Mucosa of stomach (tissue), 1 donor: Measurements from ENCODE around the gene DNAH3.
"Not testable (repeated sequence)": the region's sequence is repeated elsewhere in the genome, so short reads cannot be mapped to it uniquely, and the experiment has no call there.

Experiments used
- H3K27me3 ChIP-seq: one replicate; pipeline ENCODE4 v1.7.0; 2013; ENCODE audit warnings: mild to moderate bottlenecking, low read length; ENCODE audit not compliant: control insufficient read depth, insufficient read depth
- H3K36me3 ChIP-seq: one replicate; pipeline ENCODE4 v1.7.0; 2013; ENCODE audit warnings: low read length; ENCODE audit not compliant: control insufficient read depth, insufficient read depth
- H3K4me1 ChIP-seq: one replicate; pipeline ENCODE4 v1.7.0; 2013; ENCODE audit warnings: mild to moderate bottlenecking, low read length; ENCODE audit not compliant: control insufficient read depth, insufficient read depth
- H3K4me3 ChIP-seq: one replicate; pipeline ENCODE4 v1.7.0; 2013; ENCODE audit warnings: low read length
- H3K9ac ChIP-seq: one replicate; pipeline ENCODE4 v1.7.0; 2013; ENCODE audit warnings: mild to moderate bottlenecking, low read length, moderate library complexity
- H3K9me3 ChIP-seq: one replicate; pipeline ENCODE4 v1.7.0; 2013; ENCODE audit warnings: mild to moderate bottlenecking, low read length, moderate library complexity; ENCODE audit not compliant: control insufficient read depth
- donor health status: Pancreatic carcinoma.

Gene DNAH3

DNA sequence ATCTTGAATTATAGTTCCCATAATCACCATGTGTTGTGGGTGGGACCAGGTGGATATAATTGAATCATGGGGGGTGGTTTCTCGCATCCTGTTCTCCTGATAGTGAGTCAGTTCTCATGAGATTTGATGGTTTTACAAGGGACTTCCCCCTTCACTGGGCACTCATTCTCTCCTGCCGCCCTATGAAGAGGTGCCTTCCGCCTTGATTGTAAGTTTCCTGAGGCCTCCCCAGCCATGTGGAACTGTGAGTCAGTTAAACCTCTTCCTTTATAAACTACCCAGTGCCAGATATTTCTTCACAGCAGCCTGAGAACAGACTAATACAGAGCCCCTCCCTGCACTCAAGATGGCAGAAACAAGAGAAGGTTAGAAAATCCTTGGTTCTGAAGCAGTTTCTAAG is 34.2 kb upstream of the DNAH3 start:
- no peaks in the 10 kb centered on the region for H3K27me3 ChIP-seq
- H3K9ac ChIP-seq = no peak overlapping the region
- no peaks in the 10 kb centered on the region for H3K4me1 ChIP-seq
- H3K9me3 ChIP-seq = no peaks in the 10 kb centered on the region
- H3K4me3 ChIP-seq = no peak overlapping the region
- peaks cover 8% of the 10 kb centered on the region for H3K36me3 ChIP-seq

GRCh38 chr16:21183995-21184394 is 33.3 kb upstream of the DNAH3 start:
- H3K36me3 ChIP-seq = peaks cover 8% of the 10 kb centered on the region

GRCh38 chr16:21179983-21180365 is 29.3 kb upstream of the DNAH3 start:
- Histone ChIP-seq H3K9ac (no peak overlapping the region), H3K4me3 (no peak overlapping the region), H3K27me3 (no peaks in the 10 kb centered on the region), H3K9me3 (no peaks in the 10 kb centered on the region), H3K4me1 (peaks cover 10% of the 10 kb centered on the region), H3K36me3 (peaks cover 8% of the 10 kb centered on the region)

More at GRCh38 chr16:21183995-21184394, 33.3 kb upstream of the DNAH3 start:
- no peaks in the 10 kb centered on the region for H3K4me1 ChIP-seq
- no peaks in the 10 kb centered on the region for H3K27me3 ChIP-seq
- H3K4me3 ChIP-seq = no peak overlapping the region
- no peaks in the 10 kb centered on the region for H3K9me3 ChIP-seq
- H3K9ac ChIP-seq = no peak overlapping the region

GRCh38 chr16:21179126-21179982 is 28.7 kb upstream of the DNAH3 start:
- peaks cover 8% of the 10 kb centered on the region for H3K36me3 ChIP-seq

GRCh38 chr16:21175397-21175796 is 24.8 kb upstream of the DNAH3 start:
- Histone ChIP-seq H3K4me1 (peaks cover 12% of the 10 kb centered on the region), H3K4me3 (no peak overlapping the region), H3K27me3 (no peaks in the 10 kb centered on the region), H3K36me3 (peaks cover 7% of the 10 kb centered on the region), H3K9me3 (no peaks in the 10 kb centered on the region), H3K9ac (no peak overlapping the region)

More at GRCh38 chr16:21179126-21179982, 28.7 kb upstream of the DNAH3 start:
- Histone ChIP-seq H3K4me1 (peaks cover 12% of the 10 kb centered on the region), H3K4me3 (no peak overlapping the region), H3K9me3 (no peaks in the 10 kb centered on the region), H3K27me3 (no peaks in the 10 kb centered on the region), H3K9ac (no peak overlapping the region)

DNA sequence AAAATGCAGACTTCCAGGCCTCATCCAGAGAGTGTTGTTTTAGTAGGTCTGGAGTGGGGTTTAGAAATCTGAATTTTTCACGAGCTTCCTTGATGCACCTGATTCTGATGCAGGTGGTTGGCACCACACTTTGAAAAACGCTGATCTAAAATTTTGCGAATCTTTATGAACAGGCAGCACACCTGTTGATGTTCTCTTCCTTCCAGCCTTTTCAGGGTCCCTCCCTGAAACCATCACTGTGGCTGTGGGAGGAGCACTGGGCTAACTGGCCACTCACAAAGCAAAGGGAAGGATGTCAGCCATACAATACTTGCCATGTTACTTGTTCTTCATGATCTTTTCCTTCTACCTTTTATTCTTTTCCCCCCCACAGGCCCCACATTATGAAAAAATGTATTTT is 22.0 kb upstream of the DNAH3 start:
- Histone ChIP-seq H3K4me3 (no peak overlapping the region), H3K9me3 (no peaks in the 10 kb centered on the region), H3K27me3 (no peaks in the 10 kb centered on the region), H3K9ac (no peak overlapping the region), H3K4me1 (peaks cover 19% of the 10 kb centered on the region), H3K36me3 (peaks cover 7% of the 10 kb centered on the region)

DNA sequence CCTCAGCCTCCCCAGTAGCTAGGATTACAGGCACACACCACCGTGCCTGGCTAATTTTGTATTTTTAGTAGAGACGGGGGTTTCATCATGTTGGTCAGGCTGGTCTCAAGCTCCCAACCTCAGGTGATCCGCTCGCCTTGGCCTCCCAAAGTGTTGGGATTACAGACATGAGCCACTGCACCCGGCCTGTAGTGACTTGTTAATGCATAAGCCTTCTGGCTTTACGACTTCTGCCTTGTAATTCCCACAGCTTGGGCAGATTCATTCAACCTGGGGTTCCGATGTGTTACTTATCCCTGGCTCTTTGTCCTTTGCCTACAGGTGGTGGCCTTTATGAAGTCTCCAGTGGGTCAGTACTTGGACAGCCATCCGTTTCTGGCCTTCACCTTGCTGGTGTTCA is 19.5 kb upstream of the DNAH3 start:
- H3K27me3 ChIP-seq, H3K9ac ChIP-seq, H3K4me3 ChIP-seq, H3K9me3 ChIP-seq, H3K36me3 ChIP-seq: not testable (repeated sequence)
- peaks cover 11% of the 10 kb centered on the region for H3K4me1 ChIP-seq

DNA sequence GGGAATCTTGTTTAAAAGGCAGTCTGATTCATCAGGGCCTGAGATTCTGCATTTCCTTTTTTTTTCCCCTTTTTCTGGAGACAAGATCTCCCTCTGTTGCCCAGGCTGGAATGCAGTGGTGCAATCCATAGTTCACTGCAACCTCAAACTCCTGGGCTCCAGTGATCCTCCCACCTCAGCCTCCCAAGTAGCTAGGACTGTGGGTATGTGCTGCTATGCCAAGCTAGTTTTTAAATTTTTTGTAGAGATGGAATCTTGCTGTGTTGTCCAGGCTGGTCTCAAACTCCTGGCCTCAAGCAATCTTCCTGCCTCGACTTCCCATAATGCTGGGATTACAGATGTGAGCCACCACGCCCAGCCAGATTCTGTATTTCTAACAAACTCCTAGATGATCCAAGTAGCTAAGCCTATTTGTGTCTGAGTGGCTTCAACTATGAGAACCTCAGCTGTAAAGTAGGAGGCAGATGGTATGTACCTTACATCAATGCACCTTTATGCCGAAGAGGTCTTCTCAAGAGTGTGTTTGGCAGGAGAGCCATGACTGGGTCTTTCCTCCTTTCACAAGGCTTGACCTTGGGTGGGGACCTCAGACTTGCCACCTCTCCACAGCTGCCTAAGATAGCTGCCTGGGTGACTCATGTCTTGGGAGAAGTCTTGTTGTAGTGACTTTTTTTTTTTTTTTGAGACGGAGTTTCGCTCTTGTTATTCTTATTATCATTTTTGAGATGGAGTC is 18.8 kb upstream of the DNAH3 start:
- peaks cover 11% of the 10 kb centered on the region for H3K36me3 ChIP-seq
- no peak overlapping the region for H3K4me3 ChIP-seq
- no peaks in the 10 kb centered on the region for H3K9me3 ChIP-seq
- no peak overlapping the region for H3K9ac ChIP-seq
- H3K4me1 ChIP-seq = peaks cover 8% of the 10 kb centered on the region
- H3K27me3 ChIP-seq = no peaks in the 10 kb centered on the region

GRCh38 chr16:21167929-21168602 is 17.4 kb upstream of the DNAH3 start:
- H3K36me3 ChIP-seq = peaks cover 14% of the 10 kb centered on the region
- no peak overlapping the region for H3K4me3 ChIP-seq
- peaks cover 12% of the 10 kb centered on the region for H3K4me1 ChIP-seq
- H3K9ac ChIP-seq = no peak overlapping the region
- H3K9me3 ChIP-seq = no peaks in the 10 kb centered on the region
- H3K27me3 ChIP-seq = no peaks in the 10 kb centered on the region

DNA sequence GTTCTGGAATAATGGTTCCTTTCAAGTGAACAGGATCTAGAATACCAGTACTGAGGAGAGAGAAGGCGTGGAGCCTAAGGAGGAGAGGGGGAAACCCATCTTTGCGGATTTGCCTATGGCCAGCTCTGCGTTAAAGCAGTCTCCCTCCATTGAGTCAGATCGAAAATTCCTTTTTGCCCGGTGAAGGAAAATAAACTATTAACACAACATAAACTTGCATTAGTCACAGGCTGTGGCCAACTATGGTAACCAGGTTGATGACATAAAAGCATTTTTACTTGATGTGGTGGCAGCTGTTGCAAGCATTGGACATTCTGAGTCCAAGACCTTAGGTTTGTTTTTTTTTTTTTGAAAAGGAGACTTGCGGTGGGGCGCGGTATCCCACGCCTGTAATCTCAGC is 16.7 kb upstream of the DNAH3 start:
- H3K9ac ChIP-seq = no peak overlapping the region
- peaks cover 14% of the 10 kb centered on the region for H3K36me3 ChIP-seq
- H3K4me1 ChIP-seq = peaks cover 19% of the 10 kb centered on the region
- H3K4me3 ChIP-seq = no peak overlapping the region
- H3K9me3 ChIP-seq = no peaks in the 10 kb centered on the region
- no peaks in the 10 kb centered on the region for H3K27me3 ChIP-seq

- Histone ChIP-seq H3K9me3 (no peaks in the 10 kb centered on the region), H3K4me3 (no peak overlapping the region), H3K27me3 (no peaks in the 10 kb centered on the region), H3K36me3 (peaks cover 14% of the 10 kb centered on the region), H3K9ac (no peak overlapping the region), H3K4me1 (peaks cover 20% of the 10 kb centered on the region)
Measured at GRCh38 chr16:21166561-21166961, 15.9 kb upstream of the DNAH3 start.
